ENCODE measurements around the gene CLTB.

DNA sequence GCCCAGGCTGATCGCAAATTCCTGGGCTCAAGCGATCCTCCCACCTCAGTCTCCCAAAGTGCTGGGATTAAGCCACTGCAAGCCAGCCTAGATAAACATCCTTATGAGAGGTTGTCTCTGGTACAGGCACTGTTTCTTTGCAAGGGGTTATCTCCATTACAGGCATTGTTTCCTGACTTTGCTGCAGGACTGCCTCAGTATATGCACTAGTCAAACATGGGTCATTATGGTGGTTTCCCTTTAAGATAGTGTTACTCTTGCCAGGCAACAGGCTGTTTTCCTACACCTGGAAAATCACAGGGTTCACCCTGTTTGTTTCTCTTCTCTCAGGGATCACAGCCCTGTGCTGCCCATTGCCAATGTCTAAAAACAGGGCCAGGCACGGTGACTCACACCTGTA, 7.8 kb upstream of the CLTB start:
- TF ChIP-seq SREBF2 (IDR thresholded peaks at IDR 0.05), result no peak
- TF ChIP-seq KDM5A (IDR thresholded peaks at IDR 0.05), result no peak
- no peak for TF ChIP-seq MYC (IDR thresholded peaks at IDR 0.05; ENCODE audit: borderline replicate concordance, low read length)
- no peak for TF ChIP-seq POLR2A (IDR thresholded peaks at IDR 0.05; ENCODE audit: low read length)

Data from A549 (cell line).